GM12801 (cell line): Measurements from ENCODE around the gene SLC4A2.

Source experiments
- TF ChIP-seq, protein P1 (sequence below): IDR thresholded peaks from one replicate; pipeline ENCODE4 v1.5.1; 2011; ENCODE audit warnings: control low read depth; ENCODE audit not compliant: insufficient read length; ENCODE audit errors: extremely low read depth

SLC4A2 gene

DNA sequence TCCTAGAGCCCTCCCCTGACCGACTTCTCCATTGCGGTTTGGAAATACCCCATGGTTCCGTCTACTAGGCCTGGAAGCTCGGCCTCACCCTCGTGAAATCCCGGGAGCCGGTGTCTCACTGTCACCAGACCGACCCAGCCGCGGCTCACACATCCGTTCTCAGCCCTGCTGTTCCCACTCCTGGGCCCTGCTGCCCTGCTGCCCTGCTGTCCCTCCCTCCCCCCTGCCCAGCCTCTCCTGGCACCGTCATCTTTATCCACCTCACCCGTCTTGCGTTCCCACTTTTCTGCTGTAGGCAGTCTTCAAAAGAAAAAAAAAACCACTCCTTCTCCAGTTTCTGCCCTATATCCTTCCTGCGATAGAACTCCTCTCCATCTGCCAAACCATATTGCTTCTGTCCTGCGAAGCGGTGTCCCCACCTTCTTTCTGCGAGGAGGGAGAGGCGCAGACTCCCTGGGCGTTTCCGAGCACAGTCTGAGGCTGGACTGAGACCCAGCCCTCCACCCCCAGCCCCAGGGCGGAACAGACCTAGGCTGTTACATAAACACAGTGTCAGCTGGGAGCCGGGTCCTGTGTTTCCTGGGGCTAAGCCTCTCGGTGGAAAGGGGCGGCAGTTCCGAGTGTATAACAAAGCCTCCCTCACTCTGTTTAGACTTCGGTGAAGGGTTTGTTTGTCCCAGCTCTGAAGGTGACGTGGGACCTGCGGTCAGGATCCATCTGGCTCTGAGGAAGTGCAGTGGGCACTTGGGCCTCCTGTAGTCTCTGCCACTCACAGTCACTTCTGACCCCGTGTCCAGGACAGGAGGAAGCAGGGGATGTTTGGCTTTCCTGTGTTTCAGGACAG is 29.7 kb downstream of the SLC4A2 start:
- TF ChIP-seq, protein P1, sequence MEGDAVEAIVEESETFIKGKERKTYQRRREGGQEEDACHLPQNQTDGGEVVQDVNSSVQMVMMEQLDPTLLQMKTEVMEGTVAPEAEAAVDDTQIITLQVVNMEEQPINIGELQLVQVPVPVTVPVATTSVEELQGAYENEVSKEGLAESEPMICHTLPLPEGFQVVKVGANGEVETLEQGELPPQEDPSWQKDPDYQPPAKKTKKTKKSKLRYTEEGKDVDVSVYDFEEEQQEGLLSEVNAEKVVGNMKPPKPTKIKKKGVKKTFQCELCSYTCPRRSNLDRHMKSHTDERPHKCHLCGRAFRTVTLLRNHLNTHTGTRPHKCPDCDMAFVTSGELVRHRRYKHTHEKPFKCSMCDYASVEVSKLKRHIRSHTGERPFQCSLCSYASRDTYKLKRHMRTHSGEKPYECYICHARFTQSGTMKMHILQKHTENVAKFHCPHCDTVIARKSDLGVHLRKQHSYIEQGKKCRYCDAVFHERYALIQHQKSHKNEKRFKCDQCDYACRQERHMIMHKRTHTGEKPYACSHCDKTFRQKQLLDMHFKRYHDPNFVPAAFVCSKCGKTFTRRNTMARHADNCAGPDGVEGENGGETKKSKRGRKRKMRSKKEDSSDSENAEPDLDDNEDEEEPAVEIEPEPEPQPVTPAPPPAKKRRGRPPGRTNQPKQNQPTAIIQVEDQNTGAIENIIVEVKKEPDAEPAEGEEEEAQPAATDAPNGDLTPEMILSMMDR = no peak

DNA sequence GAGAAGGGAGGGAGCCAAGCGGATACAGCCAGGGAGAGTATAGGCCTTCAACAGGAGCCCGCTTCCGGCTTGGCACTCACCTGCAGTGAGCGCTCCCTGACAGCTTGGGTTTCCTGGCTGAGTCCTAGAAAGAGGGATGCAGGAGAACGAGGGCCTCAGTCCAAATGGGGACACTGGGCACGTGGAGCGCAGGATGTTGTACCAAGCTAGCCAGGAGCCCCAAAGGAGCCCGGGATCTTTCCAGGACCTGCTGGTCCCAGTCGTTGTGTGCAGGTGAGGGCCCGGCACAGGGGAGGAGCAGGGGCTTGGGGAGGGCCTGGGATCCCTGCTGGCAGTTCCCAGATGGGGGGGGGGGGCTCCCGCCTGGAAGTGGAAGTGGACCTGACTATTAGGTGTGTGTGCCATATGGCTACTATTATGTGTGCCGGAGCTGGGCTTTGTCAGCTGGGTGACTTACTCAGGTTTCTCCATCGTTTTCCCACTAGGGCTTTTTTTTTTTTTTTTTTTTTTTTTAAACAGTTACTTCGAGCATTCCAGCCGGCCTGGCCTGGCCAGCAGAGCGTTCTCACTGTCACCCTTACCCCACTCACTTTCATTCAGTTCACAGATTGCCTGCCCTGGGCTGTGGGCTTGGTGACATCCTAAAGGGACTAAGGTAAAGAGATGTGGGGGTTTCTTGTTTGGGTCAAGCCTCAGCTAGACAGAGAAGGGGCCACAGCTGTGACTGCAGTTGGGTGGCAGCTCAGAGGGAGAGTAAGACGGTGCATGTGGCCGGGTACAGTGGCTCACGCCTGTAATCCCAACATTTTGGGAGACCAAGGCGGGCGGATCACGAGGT is 30.7 kb downstream of the SLC4A2 start:
- TF ChIP-seq, protein P1 = no peak

DNA sequence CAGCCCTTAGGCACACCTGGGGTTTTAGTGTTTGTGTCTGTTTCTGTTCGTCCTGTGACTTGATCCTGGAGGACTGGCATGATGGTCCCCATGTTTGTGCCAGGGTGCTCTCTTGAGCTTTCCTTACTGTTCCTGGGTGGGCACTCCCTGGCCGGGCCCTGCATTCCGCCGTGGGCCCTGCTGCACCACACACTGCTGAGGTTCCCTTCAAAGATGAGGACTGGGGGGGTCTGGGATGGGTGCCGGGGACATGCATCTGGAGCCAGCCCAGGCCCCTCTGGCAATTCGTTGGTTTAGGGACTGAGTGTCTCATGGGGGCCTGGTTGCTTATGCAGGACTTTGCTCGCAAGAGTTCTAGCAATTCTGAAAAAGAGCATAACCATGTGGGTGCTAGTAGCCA is 31.6 kb downstream of the SLC4A2 start:
- TF ChIP-seq, protein P1 = no peak

DNA sequence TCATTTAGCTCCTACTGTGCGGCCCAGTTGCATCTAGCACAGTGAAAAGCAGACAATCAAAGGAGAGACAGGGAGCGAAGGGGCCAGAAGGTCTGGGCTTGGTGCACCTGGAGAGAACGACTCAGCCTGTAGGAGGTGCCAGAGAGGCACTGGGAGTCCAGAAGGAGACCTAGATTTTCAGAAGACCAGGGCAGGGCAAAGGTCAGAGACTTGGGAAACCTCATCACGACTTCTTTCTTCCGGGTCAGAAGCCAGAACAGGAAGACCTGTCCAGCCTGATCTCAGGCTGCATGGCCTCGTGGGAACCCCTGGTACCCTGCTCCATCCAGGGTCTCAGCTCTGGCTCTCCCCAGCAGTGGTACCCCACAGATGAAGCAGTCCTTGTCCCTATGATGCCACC is 32.0 kb downstream of the SLC4A2 start:
- TF ChIP-seq, protein P1 = no peak

DNA sequence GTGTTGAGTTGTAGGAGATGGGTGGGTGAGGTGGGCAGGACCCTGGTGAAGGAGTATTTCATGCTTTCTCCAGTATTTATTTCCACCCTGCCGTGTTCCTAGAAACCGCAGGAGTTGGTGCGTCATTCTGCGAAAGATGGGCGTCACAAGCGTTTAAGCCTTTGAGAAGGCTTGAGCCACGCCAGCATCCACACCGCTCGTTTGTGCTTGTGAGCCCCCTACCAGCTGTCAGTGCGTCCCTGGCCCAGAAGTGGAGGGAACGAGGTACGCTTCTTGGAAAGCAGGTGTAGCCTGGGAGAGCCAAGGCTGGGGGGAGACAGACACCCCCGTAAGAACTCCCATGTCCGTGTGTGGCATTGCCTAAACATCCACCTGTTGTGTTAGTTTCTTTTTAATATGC is 32.6 kb downstream of the SLC4A2 start:
- TF ChIP-seq, protein P1 = no peak

DNA sequence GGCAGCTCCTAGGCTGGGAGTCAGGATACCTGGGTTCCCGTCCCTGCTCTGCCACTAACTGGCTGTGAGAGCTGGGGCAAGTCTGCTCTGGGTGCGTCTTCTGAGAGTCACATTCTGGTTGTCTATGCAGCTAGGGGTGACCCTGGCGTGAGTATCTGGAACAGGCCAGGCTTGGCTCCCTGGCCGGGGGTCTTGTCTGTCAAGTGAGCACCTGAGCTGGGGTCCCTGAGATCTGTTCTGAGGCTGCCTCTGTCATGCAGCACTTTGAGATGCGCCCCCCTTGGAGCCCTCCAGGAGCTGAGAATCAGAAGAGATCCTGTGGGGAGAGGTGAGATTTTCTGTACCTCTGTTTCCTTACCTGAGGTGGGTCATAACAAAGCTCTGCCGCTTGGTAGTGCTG is 34.4 kb downstream of the SLC4A2 start:
- TF ChIP-seq, protein P1 = no peak

DNA sequence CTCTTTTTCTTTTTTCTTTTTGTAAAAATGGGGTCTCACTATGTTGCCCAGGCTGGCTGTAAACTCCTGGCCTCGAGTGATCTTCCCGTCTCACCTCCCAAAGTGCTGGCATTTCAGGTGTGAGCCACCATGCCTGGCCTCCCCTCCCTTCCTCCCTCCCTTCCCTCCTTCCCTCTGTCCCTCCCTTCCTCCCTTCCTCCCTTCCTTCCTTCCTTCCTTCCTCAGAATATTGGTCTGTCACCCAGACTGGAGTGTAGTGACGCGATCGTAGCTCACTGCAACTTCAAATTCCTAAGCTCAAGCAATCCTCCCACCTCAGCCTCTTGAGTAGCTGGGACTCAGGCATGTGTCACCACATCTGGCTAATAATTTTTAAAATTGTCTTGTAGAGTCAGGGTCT is 35.3 kb downstream of the SLC4A2 start:
- TF ChIP-seq, protein P1 = no peak
